ENCODE data around the gene HOXA5.

HOXA5 gene

GRCh38 chr7:27110186-27111031, 33.1 kb downstream of the HOXA5 start:
- peak; percentile 97 for DNase-seq (ENCODE audit: low read depth, low spot score)
- peak overlapping the region; percentile 89 for H3K4me3 ChIP-seq (ENCODE audit: low read depth, low read length)
- TF ChIP-seq CTCF (IDR thresholded peaks at IDR 0.05; ENCODE audit: low read depth, low read length), result no peak
- in situ Hi-C loops (cut with HindIII; ENCODE audit: low sequenced_read_pairs), result no loop called here

GRCh38 chr7:27109466-27110185, 33.9 kb downstream of the HOXA5 start:
- in situ Hi-C loops (cut with HindIII; ENCODE audit: low sequenced_read_pairs), result no loop called here
- no peak for TF ChIP-seq CTCF (IDR thresholded peaks at IDR 0.05; ENCODE audit: low read depth, low read length)
- H3K4me3 ChIP-seq (ENCODE audit: low read depth, low read length), result peak overlapping the region; percentile 20
- DNase-seq (ENCODE audit: low read depth, low spot score), result peak; percentile 40

- peak; percentile 86 for DNase-seq (ENCODE audit: low read depth, low spot score)
- TF ChIP-seq CTCF (IDR thresholded peaks at IDR 0.05; ENCODE audit: low read depth, low read length), result no peak
- peak overlapping the region; percentile 34 for H3K4me3 ChIP-seq (ENCODE audit: low read depth, low read length)
- in situ Hi-C loops (cut with HindIII; ENCODE audit: low sequenced_read_pairs), result no loop called here
These were observed 34.9 kb downstream of the HOXA5 start for GRCh38 chr7:27108390-27109127.

GRCh38 chr7:27107391-27108381, 35.8 kb downstream of the HOXA5 start:
- peak overlapping the region; percentile 34 for H3K4me3 ChIP-seq (ENCODE audit: low read depth, low read length)
- in situ Hi-C loops (cut with HindIII; ENCODE audit: low sequenced_read_pairs), result no loop called here
- no peak for TF ChIP-seq CTCF (IDR thresholded peaks at IDR 0.05; ENCODE audit: low read depth, low read length)
- DNase-seq (ENCODE audit: low read depth, low spot score), result peak; percentile 74

- DNase-seq (ENCODE audit: low read depth, low spot score), result peak; percentile 51
- TF ChIP-seq CTCF (IDR thresholded peaks at IDR 0.05; ENCODE audit: low read depth, low read length), result no peak
- H3K4me3 ChIP-seq (ENCODE audit: low read depth, low read length), result peak overlapping the region; percentile 34
- in situ Hi-C loops (cut with HindIII; ENCODE audit: low sequenced_read_pairs), result no loop called here
These were observed 36.6 kb downstream of the HOXA5 start for GRCh38 chr7:27106901-27107240.

Data from astrocyte of the spinal cord (primary cell).